IPS-15b (cell line): Measurements from ENCODE around the gene TRMT2A.
A peak's percentile ranks its signal among the peaks of the same experiment; 100 is the strongest.
"Not testable (repeated sequence)": the region's sequence is repeated elsewhere in the genome, so short reads cannot be mapped to it uniquely, and the experiment has no call there.

Experiments used
- H3K27me3 ChIP-seq: one replicate; pipeline ENCODE4 v1.6.1; 2013; ENCODE audit warnings: low read length; ENCODE audit not compliant: control insufficient read depth, insufficient read depth
- H3K36me3 ChIP-seq: one replicate; pipeline ENCODE4 v1.6.1; 2013; ENCODE audit warnings: low read length; ENCODE audit not compliant: control insufficient read depth, insufficient read depth
- H3K4me1 ChIP-seq: one replicate; pipeline ENCODE4 v1.6.1; 2013; ENCODE audit warnings: mild to moderate bottlenecking, low read length; ENCODE audit not compliant: control insufficient read depth, insufficient read depth
- H3K4me3 ChIP-seq: one replicate; pipeline ENCODE4 v1.5.1; 2013; ENCODE audit warnings: low read depth, low read length
- H3K9ac ChIP-seq: one replicate; pipeline ENCODE4 v1.6.1; 2013; ENCODE audit warnings: low read depth, mild to moderate bottlenecking, low read length
- H3K9me3 ChIP-seq: one replicate; pipeline ENCODE4 v1.6.1; 2013; ENCODE audit warnings: mild to moderate bottlenecking, low read length; ENCODE audit not compliant: control insufficient read depth, insufficient read depth

TRMT2A gene

GRCh38 chr22:20116951-20117632, at the start of gene TRMT2A:
TSS of gene TRMT2A (minus strand) at chr22:20117226. CDS start at chr22:20116906, 320 bp downstream.
- peaks cover 70% of the 10 kb centered on the region for H3K36me3 ChIP-seq
- peaks cover 2% of the 10 kb centered on the region for H3K4me1 ChIP-seq
- peak within 1 kb of the TSS; percentile 99 for H3K9ac ChIP-seq
- H3K4me3 ChIP-seq = peak within 1 kb of the TSS; percentile 91
- no peaks in the 10 kb centered on the region for H3K9me3 ChIP-seq
- H3K27me3 ChIP-seq = no peaks in the 10 kb centered on the region

- Histone ChIP-seq H3K9ac (no peak overlapping the region), H3K9me3 (no peaks in the 10 kb centered on the region), H3K4me3 (no peak overlapping the region), H3K36me3 (no peaks in the 10 kb centered on the region), H3K4me1 (no peaks in the 10 kb centered on the region), H3K27me3 (no peaks in the 10 kb centered on the region)
Measured at GRCh38 chr22:20166703-20167102, 49.7 kb upstream of the TRMT2A start.

- Histone ChIP-seq H3K9ac (no peak overlapping the region), H3K4me3 (no peak overlapping the region)
Measured at GRCh38 chr22:20165913-20166312, 48.9 kb upstream of the TRMT2A start.

GRCh38 chr22:20165421-20165820, 48.4 kb upstream of the TRMT2A start:
- Histone ChIP-seq H3K9ac (no peak overlapping the region), H3K9me3 (no peaks in the 10 kb centered on the region), H3K4me3 (no peak overlapping the region), H3K27me3 (no peaks in the 10 kb centered on the region), H3K4me1 (no peaks in the 10 kb centered on the region), H3K36me3 (no peaks in the 10 kb centered on the region)

More at GRCh38 chr22:20165913-20166312, 48.9 kb upstream of the TRMT2A start:
- no peaks in the 10 kb centered on the region for H3K4me1 ChIP-seq
- H3K27me3 ChIP-seq = no peaks in the 10 kb centered on the region
- no peaks in the 10 kb centered on the region for H3K36me3 ChIP-seq
- no peaks in the 10 kb centered on the region for H3K9me3 ChIP-seq

- no peak overlapping the region for H3K4me3 ChIP-seq
Measured at GRCh38 chr22:20164863-20165262, 47.8 kb upstream of the TRMT2A start.

GRCh38 chr22:20160041-20160440, 43.0 kb upstream of the TRMT2A start:
- no peak overlapping the region for H3K9ac ChIP-seq
- H3K9me3 ChIP-seq = no peaks in the 10 kb centered on the region
- H3K4me3 ChIP-seq = no peak overlapping the region
- H3K36me3 ChIP-seq = no peaks in the 10 kb centered on the region
- H3K4me1 ChIP-seq = no peaks in the 10 kb centered on the region
- no peaks in the 10 kb centered on the region for H3K27me3 ChIP-seq

More at GRCh38 chr22:20164863-20165262, 47.8 kb upstream of the TRMT2A start:
- H3K36me3 ChIP-seq = no peaks in the 10 kb centered on the region
- no peaks in the 10 kb centered on the region for H3K4me1 ChIP-seq
- H3K9me3 ChIP-seq = no peaks in the 10 kb centered on the region
- H3K27me3 ChIP-seq = no peaks in the 10 kb centered on the region
- no peak overlapping the region for H3K9ac ChIP-seq

GRCh38 chr22:20159531-20159930, 42.5 kb upstream of the TRMT2A start:
- H3K36me3 ChIP-seq, H3K9ac ChIP-seq, H3K27me3 ChIP-seq, H3K9me3 ChIP-seq, H3K4me3 ChIP-seq, H3K4me1 ChIP-seq: not testable (repeated sequence)

- Histone ChIP-seq H3K4me3 (no peak overlapping the region), H3K4me1 (no peaks in the 10 kb centered on the region), H3K9me3 (no peaks in the 10 kb centered on the region), H3K9ac (no peak overlapping the region), H3K27me3 (no peaks in the 10 kb centered on the region), H3K36me3 (no peaks in the 10 kb centered on the region)
Measured at GRCh38 chr22:20159076-20159475, 42.0 kb upstream of the TRMT2A start.

- Histone ChIP-seq H3K36me3 (no peaks in the 10 kb centered on the region), H3K9ac (no peak overlapping the region), H3K4me1 (no peaks in the 10 kb centered on the region), H3K27me3 (no peaks in the 10 kb centered on the region), H3K9me3 (no peaks in the 10 kb centered on the region), H3K4me3 (no peak overlapping the region)
Measured at GRCh38 chr22:20158391-20159036, 41.5 kb upstream of the TRMT2A start.

- no peaks in the 10 kb centered on the region for H3K27me3 ChIP-seq
- no peaks in the 10 kb centered on the region for H3K36me3 ChIP-seq
- H3K9me3 ChIP-seq = no peaks in the 10 kb centered on the region
- H3K4me1 ChIP-seq = no peaks in the 10 kb centered on the region
- no peak overlapping the region for H3K9ac ChIP-seq
- no peak overlapping the region for H3K4me3 ChIP-seq
Measured at GRCh38 chr22:20157430-20158183, 40.6 kb upstream of the TRMT2A start.

GRCh38 chr22:20156611-20157429, 39.8 kb upstream of the TRMT2A start:
- Histone ChIP-seq H3K9me3 (no peaks in the 10 kb centered on the region), H3K4me3 (no peak overlapping the region), H3K4me1 (no peaks in the 10 kb centered on the region), H3K9ac (no peak overlapping the region), H3K36me3 (no peaks in the 10 kb centered on the region), H3K27me3 (no peaks in the 10 kb centered on the region)
